ENCODE results near the gene BOD1. TPM values are rescaled to one million over a fixed set of nuclear protein-coding genes. Genes with fewer than 3 reads are reported as not detected.
A peak's percentile ranks its signal among the peaks of the same experiment; 100 is the strongest.

Gene BOD1
- 10 to 100 TPM; 15.5 to 18.5 TPM for total RNA-seq

- peaks cover 30% of the 10 kb centered on the region for H3K4me1 Mint-ChIP-seq
- ATAC-seq (peak; percentile 97), DNase-seq (peak; percentile 98)
- CTCF ChIA-PET = interaction anchor here (0.9 to 5.7 kb wide), 18 partner anchors 13 to 695 kb away, joined by 3 to 74 read pairs (median 4); partner anchors contain the start of genes CPEB4 and RPL26L1
- H3K27me3 Mint-ChIP-seq = no peaks in the 10 kb centered on the region
- H3K9me3 Mint-ChIP-seq (ENCODE audit: low read depth) = no peaks in the 10 kb centered on the region
- peak within 1 kb of the TSS; percentile 86 for H3K4me3 Mint-ChIP-seq
- H3K27ac Mint-ChIP-seq = peak within 1 kb of the TSS; percentile 84
- peaks cover 7% of the 10 kb centered on the region for H3K36me3 Mint-ChIP-seq
Measured at GRCh38 chr5:173616577-173617118, at the start of gene BOD1. Gene BOD1, minus strand, starts transcription at chr5:173616650. Its CDS starts 214 bp downstream, at chr5:173616436.

- DNase-seq (no peak), ATAC-seq (no peak)
- CTCF ChIA-PET = no interaction called here
- Mint-ChIP-seq H3K27me3 (no peaks in the 10 kb centered on the region), H3K9me3 (ENCODE audit: low read depth) (no peaks in the 10 kb centered on the region), H3K4me3 (no peak overlapping the region), H3K27ac (no peak overlapping the region), H3K4me1 (no peaks in the 10 kb centered on the region), H3K36me3 (no peaks in the 10 kb centered on the region)
Measured at GRCh38 chr5:173665326-173665725, 48.9 kb upstream of the BOD1 start.

GRCh38 chr5:173664154-173664526, 47.7 kb upstream of the BOD1 start:
- Mint-ChIP-seq H3K27me3 (no peaks in the 10 kb centered on the region), H3K36me3 (no peaks in the 10 kb centered on the region), H3K9me3 (ENCODE audit: low read depth) (no peaks in the 10 kb centered on the region), H3K4me3 (no peak overlapping the region), H3K4me1 (no peaks in the 10 kb centered on the region), H3K27ac (no peak overlapping the region)
- CTCF ChIA-PET = no interaction called here
- no peak for ATAC-seq
- DNase-seq = no peak

DNA sequence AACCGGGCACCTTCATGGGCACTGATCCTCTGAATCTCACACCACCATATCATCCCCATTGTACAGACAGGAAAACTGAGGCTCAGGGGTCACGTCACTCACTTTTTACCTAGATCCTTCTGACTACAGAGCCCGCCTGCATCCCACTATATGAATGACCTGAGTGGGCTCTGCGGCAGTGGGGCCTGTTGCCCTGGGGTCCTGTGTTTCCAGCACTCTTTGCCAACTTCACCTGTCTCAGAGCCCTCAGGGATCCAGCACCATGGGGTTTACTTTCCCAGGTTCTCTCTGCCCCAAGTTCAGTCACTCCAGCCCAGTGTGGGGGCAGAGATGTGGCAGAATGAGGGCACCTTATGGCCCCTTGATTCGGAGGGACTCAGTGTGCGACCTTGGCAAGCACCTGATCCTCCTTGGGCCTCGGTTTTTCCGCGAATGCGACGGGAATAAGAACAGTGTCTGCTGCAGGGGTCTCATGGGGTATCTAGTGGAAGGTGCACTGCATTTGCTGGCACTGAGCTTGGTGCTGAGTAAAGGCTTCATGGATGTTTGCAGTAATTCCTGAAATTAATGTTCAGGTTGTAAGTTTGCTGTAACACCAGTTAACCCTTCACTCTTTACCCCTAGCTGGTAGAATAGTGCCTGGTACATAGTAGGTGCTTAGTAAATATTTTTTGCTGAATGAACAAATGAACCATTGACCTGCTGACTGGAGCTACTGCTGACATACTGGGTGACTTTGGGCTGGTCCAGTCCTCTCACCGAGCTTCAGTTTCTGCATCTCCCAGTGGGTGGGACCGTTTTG, 47.1 kb upstream of the BOD1 start:
- DNase-seq (no peak), ATAC-seq (no peak)
- Mint-ChIP-seq H3K27ac (no peak overlapping the region), H3K9me3 (ENCODE audit: low read depth) (no peaks in the 10 kb centered on the region), H3K4me1 (no peaks in the 10 kb centered on the region), H3K4me3 (no peak overlapping the region), H3K36me3 (no peaks in the 10 kb centered on the region), H3K27me3 (no peaks in the 10 kb centered on the region)
- CTCF ChIA-PET = no interaction called here

- H3K27me3 Mint-ChIP-seq = no peaks in the 10 kb centered on the region
- no peaks in the 10 kb centered on the region for H3K36me3 Mint-ChIP-seq
- H3K9me3 Mint-ChIP-seq (ENCODE audit: low read depth) = no peaks in the 10 kb centered on the region
- no peaks in the 10 kb centered on the region for H3K4me1 Mint-ChIP-seq
- ATAC-seq (no peak), DNase-seq (no peak)
- CTCF ChIA-PET = no interaction called here
- H3K27ac Mint-ChIP-seq = no peak overlapping the region
- H3K4me3 Mint-ChIP-seq = no peak overlapping the region
Measured at GRCh38 chr5:173662581-173663351, 46.3 kb upstream of the BOD1 start.

DNA sequence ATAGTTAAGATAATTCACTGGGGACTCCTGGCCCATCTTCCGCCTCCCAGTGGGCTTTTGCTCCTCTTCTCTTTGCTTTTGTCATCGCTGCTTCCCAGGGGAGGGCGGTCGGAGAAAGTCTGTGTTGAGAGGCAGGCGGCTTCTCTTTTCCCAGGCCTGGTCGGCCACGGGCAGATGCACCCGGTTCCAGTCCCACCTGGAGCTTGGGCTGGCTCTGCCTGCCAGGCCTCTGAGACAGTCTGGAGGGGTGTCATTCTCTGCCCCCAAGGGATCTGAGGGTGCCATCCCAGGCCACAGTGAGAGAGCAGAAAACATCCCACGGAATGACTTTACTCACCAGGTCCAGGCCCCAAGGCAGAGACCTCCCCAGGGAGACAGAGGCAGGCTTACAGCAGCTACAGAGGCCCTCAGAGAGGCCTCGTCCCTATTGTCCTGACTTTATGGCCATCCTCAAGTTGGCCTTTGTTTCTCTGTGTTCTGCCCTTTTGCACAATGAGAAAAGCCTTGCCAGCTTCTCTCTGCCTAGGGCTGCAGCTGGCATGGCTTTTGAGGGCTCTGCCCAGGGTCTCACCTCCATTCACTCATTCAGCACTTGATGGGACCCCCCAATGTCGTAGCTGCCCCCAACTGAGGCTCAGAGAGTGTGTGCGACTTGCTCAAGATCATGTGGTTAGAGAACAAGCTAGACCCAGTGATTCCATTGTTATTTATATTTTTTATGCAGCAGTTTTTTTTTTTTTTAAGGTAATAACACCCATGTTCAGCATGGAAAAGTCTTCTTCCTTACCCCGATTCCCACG, 44.2 kb upstream of the BOD1 start:
- Mint-ChIP-seq H3K36me3 (no peaks in the 10 kb centered on the region), H3K4me1 (no peaks in the 10 kb centered on the region), H3K4me3 (no peak overlapping the region), H3K27me3 (no peaks in the 10 kb centered on the region), H3K9me3 (ENCODE audit: low read depth) (no peaks in the 10 kb centered on the region), H3K27ac (no peak overlapping the region)
- no peak for ATAC-seq
- CTCF ChIA-PET = no interaction called here
- DNase-seq = no peak

DNA sequence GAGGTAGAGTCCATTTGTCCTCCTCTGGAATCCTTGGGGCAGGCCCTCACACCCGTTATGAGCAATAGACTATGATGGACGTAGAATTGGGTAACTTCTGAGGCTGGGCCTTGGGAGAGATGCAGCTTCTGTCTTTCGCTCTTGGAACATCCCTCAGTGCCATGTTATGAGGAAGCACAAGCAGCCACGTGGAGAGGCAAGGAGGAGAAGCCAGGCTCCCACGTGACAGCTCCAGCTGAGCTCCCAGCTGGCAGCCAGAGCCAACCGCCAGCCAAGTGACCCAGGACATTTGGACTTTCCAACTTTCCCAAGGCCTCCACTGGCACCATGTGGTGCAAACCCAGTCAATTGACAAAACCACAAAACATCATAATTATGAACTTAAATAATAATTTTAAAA, 43.0 kb upstream of the BOD1 start:
- Mint-ChIP-seq H3K36me3 (no peaks in the 10 kb centered on the region), H3K4me1 (no peaks in the 10 kb centered on the region), H3K4me3 (no peak overlapping the region), H3K9me3 (ENCODE audit: low read depth) (no peaks in the 10 kb centered on the region), H3K27ac (no peak overlapping the region), H3K27me3 (no peaks in the 10 kb centered on the region)
- CTCF ChIA-PET = no interaction called here
- ATAC-seq (no peak), DNase-seq (no peak)

DNA sequence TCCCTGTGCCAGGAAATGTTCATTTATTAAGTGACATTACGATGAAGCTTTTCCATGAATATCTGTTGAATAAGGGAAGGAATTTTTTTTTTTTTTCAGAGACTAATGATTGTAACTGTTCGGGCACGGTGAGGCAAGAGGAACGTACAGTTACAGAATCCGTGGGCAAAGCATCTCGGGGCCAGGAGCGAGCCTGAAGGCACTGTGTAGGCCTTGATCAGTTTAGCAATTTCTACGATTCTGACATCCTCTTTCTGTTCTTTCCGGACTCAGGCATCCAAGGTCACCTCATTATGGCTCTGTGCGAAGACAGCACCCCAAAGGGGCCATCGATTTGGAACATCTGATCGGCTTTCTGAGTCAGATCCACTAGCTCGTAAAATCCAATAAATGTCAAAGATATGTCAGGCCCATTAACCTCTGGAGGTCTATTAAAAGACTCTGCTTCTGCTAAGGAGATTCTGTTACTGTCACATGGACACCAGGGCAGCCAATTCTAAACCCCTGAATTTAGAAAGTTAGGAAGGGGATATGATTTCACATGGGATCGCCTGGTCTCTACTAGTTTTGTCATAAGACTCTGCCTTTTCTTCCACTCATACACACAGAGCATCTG, 41.4 kb upstream of the BOD1 start:
- Mint-ChIP-seq H3K36me3 (no peaks in the 10 kb centered on the region), H3K9me3 (ENCODE audit: low read depth) (no peaks in the 10 kb centered on the region), H3K27ac (no peak overlapping the region), H3K27me3 (no peaks in the 10 kb centered on the region), H3K4me1 (no peaks in the 10 kb centered on the region), H3K4me3 (no peak overlapping the region)
- CTCF ChIA-PET = interaction anchor here (0.7 kb wide), 1 partner anchor 1592 kb away, joined by 4 read pairs; no protein-coding TSS in a partner anchor
- DNase-seq (no peak), ATAC-seq (no peak)

- H3K27ac Mint-ChIP-seq = no peak overlapping the region
- peaks cover 17% of the 10 kb centered on the region for H3K27me3 Mint-ChIP-seq
- CTCF ChIA-PET = no interaction called here
- DNase-seq (no peak), ATAC-seq (no peak)
- no peak overlapping the region for H3K4me3 Mint-ChIP-seq
- no peaks in the 10 kb centered on the region for H3K9me3 Mint-ChIP-seq (ENCODE audit: low read depth)
- no peaks in the 10 kb centered on the region for H3K4me1 Mint-ChIP-seq
- H3K36me3 Mint-ChIP-seq = no peaks in the 10 kb centered on the region
Measured at GRCh38 chr5:173655196-173655797, 38.8 kb upstream of the BOD1 start.

DNA sequence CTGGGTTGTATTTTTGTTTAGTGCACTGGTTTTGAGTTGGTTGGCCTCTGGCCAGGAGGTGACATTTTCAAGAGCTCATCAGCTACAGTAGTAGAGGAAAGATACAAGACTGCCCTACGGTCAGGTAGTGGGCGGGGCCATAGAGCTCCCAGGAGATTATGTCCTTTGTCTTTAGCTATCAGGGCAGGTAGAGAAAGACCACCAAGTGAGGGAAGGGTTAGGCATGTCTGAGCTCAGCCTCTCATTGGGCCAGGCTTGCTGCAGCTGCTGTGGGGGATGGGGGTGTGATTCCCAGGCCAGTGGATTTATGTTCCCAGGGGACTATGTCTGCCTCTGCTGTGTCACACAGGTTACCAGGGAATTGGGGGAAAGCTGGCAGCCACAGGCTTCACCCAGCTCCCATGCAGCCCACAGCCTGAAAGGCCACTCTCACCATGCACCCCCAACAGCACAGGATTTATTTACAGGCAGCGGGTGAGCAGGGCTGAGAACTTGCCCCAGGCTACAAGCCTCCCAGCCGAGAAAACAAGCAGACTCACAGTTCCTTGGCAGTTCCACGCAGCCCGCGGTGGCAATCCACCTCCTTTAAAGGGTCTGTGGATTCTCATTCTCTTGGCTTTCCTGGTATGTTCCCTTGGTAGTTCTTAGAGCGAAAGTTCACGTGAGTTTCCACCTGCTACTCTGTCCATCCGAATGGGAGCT, 37.5 kb upstream of the BOD1 start:
- ATAC-seq (no peak), DNase-seq (no peak)
- Mint-ChIP-seq H3K36me3 (no peaks in the 10 kb centered on the region), H3K4me1 (no peaks in the 10 kb centered on the region), H3K9me3 (ENCODE audit: low read depth) (no peaks in the 10 kb centered on the region), H3K4me3 (no peak overlapping the region), H3K27me3 (peaks cover 19% of the 10 kb centered on the region), H3K27ac (no peak overlapping the region)
- CTCF ChIA-PET = no interaction called here

GRCh38 chr5:173648308-173648866, 31.9 kb upstream of the BOD1 start:
- CTCF ChIA-PET = no interaction called here
- Mint-ChIP-seq H3K27me3 (peaks cover 22% of the 10 kb centered on the region), H3K36me3 (no peaks in the 10 kb centered on the region), H3K9me3 (ENCODE audit: low read depth) (no peaks in the 10 kb centered on the region), H3K4me1 (no peaks in the 10 kb centered on the region), H3K27ac (no peak overlapping the region), H3K4me3 (no peak overlapping the region)
- DNase-seq (no peak), ATAC-seq (no peak)

DNA sequence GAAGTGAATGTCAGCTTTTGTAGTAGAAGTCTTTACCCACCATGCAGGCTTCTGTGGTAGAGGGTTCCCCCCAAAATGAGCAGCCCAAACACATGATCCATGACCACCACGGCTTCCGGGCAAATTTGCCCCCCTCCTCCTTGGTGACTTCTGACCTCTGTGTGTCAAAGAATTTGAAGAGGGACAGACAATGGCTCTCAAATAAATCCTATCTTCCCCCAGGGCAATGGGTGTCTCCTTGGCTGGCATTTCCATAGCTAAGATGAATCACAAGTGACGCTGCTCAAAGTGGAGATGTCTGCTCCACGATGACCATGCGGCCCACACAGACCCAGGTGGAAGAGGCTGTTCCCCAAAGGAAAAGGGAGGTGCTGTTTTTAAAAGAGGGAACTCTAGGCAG, 30.2 kb upstream of the BOD1 start:
- Mint-ChIP-seq H3K36me3 (no peaks in the 10 kb centered on the region), H3K27me3 (peaks cover 13% of the 10 kb centered on the region), H3K9me3 (ENCODE audit: low read depth) (no peaks in the 10 kb centered on the region), H3K4me3 (no peak overlapping the region), H3K27ac (no peak overlapping the region), H3K4me1 (no peaks in the 10 kb centered on the region)
- CTCF ChIA-PET = no interaction called here
- ATAC-seq = no peak
- no peak for DNase-seq
